ENCODE results near the gene SNX30.

- TF ChIP-seq CTCF (IDR thresholded peaks at IDR 0.05; ENCODE audit: low read depth, low read length) (no peak), MYC (IDR thresholded peaks at IDR 0.05; ENCODE audit: low read depth, low read length) (no peak), MAX (IDR thresholded peaks at IDR 0.05; ENCODE audit: low read depth, low read length) (no peak)
Observed at GRCh38 chr9:112896131-112896530, 145.6 kb downstream of the SNX30 start.

Data from NB4 (cell line).